ENCODE results near the gene NCAPD3.
"Not testable (repeated sequence)": the region's sequence is repeated elsewhere in the genome, so short reads cannot be mapped to it uniquely, and the experiment has no call there.

Gene NCAPD3

GRCh38 chr11:134132808-134133207 is 91.0 kb downstream of the NCAPD3 start:
- no peak for DNase-seq (ENCODE audit: low read depth)

- DNase-seq (ENCODE audit: low read depth), result no peak
These were observed 92.0 kb downstream of the NCAPD3 start for GRCh38 chr11:134131628-134132244.

GRCh38 chr11:134126217-134126822 is 97.4 kb downstream of the NCAPD3 start:
- DNase-seq (ENCODE audit: low read depth), result no peak

GRCh38 chr11:134125507-134125906 is 98.3 kb downstream of the NCAPD3 start:
- no peak for DNase-seq (ENCODE audit: low read depth)

- peak; percentile 0 for DNase-seq (ENCODE audit: low read depth)
These were observed 98.9 kb downstream of the NCAPD3 start for GRCh38 chr11:134124660-134125451.

GRCh38 chr11:134120921-134121526 is 102.7 kb downstream of the NCAPD3 start:
- no peak for DNase-seq (ENCODE audit: low read depth)

GRCh38 chr11:134120143-134120850 is 103.5 kb downstream of the NCAPD3 start:
- no peak for DNase-seq (ENCODE audit: low read depth)

GRCh38 chr11:134119094-134119493 is 104.7 kb downstream of the NCAPD3 start:
- DNase-seq (ENCODE audit: low read depth), result no peak

- no peak for DNase-seq (ENCODE audit: low read depth)
These were observed 105.8 kb downstream of the NCAPD3 start for GRCh38 chr11:134118006-134118405.

- DNase-seq (ENCODE audit: low read depth), result no peak
These were observed 107.6 kb downstream of the NCAPD3 start for GRCh38 chr11:134116210-134116609.

- not testable (repeated sequence) for DNase-seq (ENCODE audit: low read depth)
These were observed 110.0 kb downstream of the NCAPD3 start for GRCh38 chr11:134113787-134114186.

GRCh38 chr11:134110252-134110815 is 113.4 kb downstream of the NCAPD3 start:
- DNase-seq (ENCODE audit: low read depth), result no peak

All from T follicular helper cell (primary cell).